Aorta (tissue), 5 donors: ENCODE data around the gene SCFD2. TPM values are rescaled to one million over a fixed set of nuclear protein-coding genes. Genes with fewer than 3 reads are reported as not detected.
"Not testable (repeated sequence)": the region's sequence is repeated elsewhere in the genome, so short reads cannot be mapped to it uniquely, and the experiment has no call there.

Experiments
- ATAC-seq: fragments of 200-7000 bp; cut with Tn5 transposase; one replicate; pipeline ENCODE4 v1.9.1; 2022; ENCODE audit warnings: moderate library complexity; ENCODE audit not compliant: low FRiP score
- DNase-seq, 2 donors: peaks; one replicate each; pipeline ENCODE4 v3.0.0-alpha.2; 2020
- H3K27ac ChIP-seq, 2 donors: one replicate each; pipeline ENCODE4 v1.5.1; 2013; ENCODE audit warnings: low read length in 2 of 2, mild to moderate bottlenecking in 2 of 2, moderate library complexity in 2 of 2, control low read depth in 1 of 2, inconsistent platforms in 1 of 2, low read depth in 1 of 2
- H3K27me3 ChIP-seq, 2 donors: one replicate each; pipeline ENCODE4 v1.6.1; 2013; ENCODE audit warnings: control low read depth in 1 of 2, low read length in 1 of 2, mild to moderate bottlenecking in 1 of 2, moderate library complexity in 1 of 2; ENCODE audit not compliant: insufficient read depth in 2 of 2, control insufficient read depth in 1 of 2
- H3K36me3 ChIP-seq, 2 donors: one replicate each; pipeline ENCODE4 v1.6.1; 2013; ENCODE audit warnings: control low read depth in 1 of 2, low read length in 1 of 2, mild to moderate bottlenecking in 1 of 2; ENCODE audit not compliant: insufficient read depth in 2 of 2, control insufficient read depth in 1 of 2
- H3K4me1 ChIP-seq, 2 donors: one replicate each; pipeline ENCODE4 v1.6.1; 2013; ENCODE audit warnings: low read length in 2 of 2, control low read depth in 1 of 2, mild to moderate bottlenecking in 1 of 2, moderate library complexity in 1 of 2; ENCODE audit not compliant: insufficient read depth in 2 of 2, control insufficient read depth in 1 of 2
- H3K4me3 ChIP-seq, 2 donors: one replicate each; pipeline ENCODE4 v1.5.1; 2013; ENCODE audit warnings: low read length in 2 of 2, control low read depth in 1 of 2, mild to moderate bottlenecking in 1 of 2
- H3K9me3 ChIP-seq: one replicate; pipeline ENCODE4 v1.6.1; 2013; ENCODE audit warnings: mild to moderate bottlenecking, low read length; ENCODE audit not compliant: control insufficient read depth
- WGBS, 2 donors: extraction: QIAGEN DNeasy Blood & Tissue Kit; methylation state at CpG; one replicate each; pipeline ENCODE4 v1.1.7; 2013; 5-methylcytosine and 5-hydroxymethylcytosine counted together
- intact Hi-C, 2 donors: fragments of 100-400 bp; cut with DNase I; formaldehyde crosslinking; loops; one replicate each; pipeline versions ENCODE4 v1.14.2 to v1.15.0; 2022
- polyA plus RNA-seq, 2 donors: library from polyadenylated mRNA; stranded (reverse); fragments of 200-250 nt; gene quantifications; one replicate each; pipeline ENCODE4 v1.2.3, GENCODE V29; 2013
- total RNA-seq, 2 donors: library from RNA; stranded (reverse); fragmentation: NEBNext Ultra II Directional; extraction: Animal tissue kit (Norgen Biotek cat#: 25700); gene quantifications; one replicate each; pipeline ENCODE4 v1.2.1, GENCODE V29; 2021
- donor health status: healthy with polysubstance abuse.
- donor health status: Bipolar disorder and iron deficiency.
- donor health status: DM: no; HTN: no; CAD: no.
- donor health status: DM: no; HTN: no; CAD: no.
- donor health status: DM: yes; HTN: yes; CAD: no.

SCFD2 gene
- total and polyA plus RNA-seq, 4 donors = 3.5 to 19.2 (median 10.3) TPM

- DNase-seq = no peak
- no peak for ATAC-seq
- Histone ChIP-seq H3K4me1 (peaks cover 1 to 2% of the 10 kb centered on the region in 2 donors), H3K9me3 (no peaks in the 10 kb centered on the region), H3K27me3 (no peaks in the 10 kb centered on the region), H3K4me3 (no peak overlapping the region), H3K36me3 (no peaks in the 10 kb centered on the region), H3K27ac (no peak overlapping the region)
- intact Hi-C loops = no loop called here
- WGBS, 2 donors = 94 to 95% methylated on average over 1 of the region's 1 CpG
Observed at GRCh38 chr4:53307210-53307609, 58.7 kb downstream of the SCFD2 start.

GRCh38 chr4:53306729-53307128 is 59.1 kb downstream of the SCFD2 start:
- no peak for ATAC-seq
- Histone ChIP-seq H3K36me3 (no peaks in the 10 kb centered on the region), H3K27ac (no peak overlapping the region), H3K4me1 (peaks cover 1 to 2% of the 10 kb centered on the region in 2 donors), H3K9me3 (no peaks in the 10 kb centered on the region), H3K27me3 (no peaks in the 10 kb centered on the region), H3K4me3 (no peak overlapping the region)
- intact Hi-C loops = no loop called here
- WGBS, 2 donors = 65 to 98% methylated on average over 2 of the region's 2 CpGs
- DNase-seq = no peak

GRCh38 chr4:53292209-53292608 is 73.7 kb downstream of the SCFD2 start:
- H3K4me3 ChIP-seq, DNase-seq, H3K4me1 ChIP-seq, H3K9me3 ChIP-seq, H3K36me3 ChIP-seq, intact Hi-C loops, H3K27ac ChIP-seq, H3K27me3 ChIP-seq, ATAC-seq: not testable (repeated sequence)

- no peaks in the 10 kb centered on the region for H3K27me3 ChIP-seq
- H3K9me3 ChIP-seq = no peaks in the 10 kb centered on the region
- H3K36me3 ChIP-seq = no peaks in the 10 kb centered on the region
- H3K4me1 ChIP-seq = no peaks in the 10 kb centered on the region
- H3K27ac ChIP-seq = no peak overlapping the region
- H3K4me3 ChIP-seq = no peak overlapping the region
- DNase-seq (no peak), ATAC-seq (no peak)
- 93 to 95% methylated on average over 2 of the region's 2 CpGs for WGBS, 2 donors
- intact Hi-C loops = no loop called here
Observed at GRCh38 chr4:53281438-53281837, 84.4 kb downstream of the SCFD2 start.

GRCh38 chr4:53280846-53281245 is 85.0 kb downstream of the SCFD2 start:
- ATAC-seq = no peak
- H3K27me3 ChIP-seq = no peaks in the 10 kb centered on the region
- H3K36me3 ChIP-seq = no peaks in the 10 kb centered on the region
- intact Hi-C loops = no loop called here
- H3K27ac ChIP-seq = no peak overlapping the region
- H3K4me1 ChIP-seq = no peaks in the 10 kb centered on the region
- H3K4me3 ChIP-seq = no peak overlapping the region
- WGBS, 2 donors = 81 to 85% methylated on average over 5 of the region's 5 CpGs
- no peak for DNase-seq
- H3K9me3 ChIP-seq = no peaks in the 10 kb centered on the region

- Histone ChIP-seq H3K27ac (no peak overlapping the region), H3K36me3 (no peaks in the 10 kb centered on the region), H3K27me3 (no peaks in the 10 kb centered on the region), H3K4me1 (no peaks in the 10 kb centered on the region), H3K9me3 (no peaks in the 10 kb centered on the region), H3K4me3 (no peak overlapping the region)
- intact Hi-C loops = no loop called here
- DNase-seq = no peak
- ATAC-seq = no peak
- WGBS, 2 donors = 93 to 94% methylated on average over 5 of the region's 5 CpGs
Observed at GRCh38 chr4:53274609-53275268, 91.1 kb downstream of the SCFD2 start.

- no peak for ATAC-seq
- Histone ChIP-seq H3K4me1 (no peaks in the 10 kb centered on the region), H3K27me3 (no peaks in the 10 kb centered on the region), H3K9me3 (no peaks in the 10 kb centered on the region), H3K4me3 (no peak overlapping the region), H3K27ac (no peak overlapping the region), H3K36me3 (no peaks in the 10 kb centered on the region)
- no peak for DNase-seq
- intact Hi-C loops = no loop called here
- 17 to 22% methylated on average over 3 of the region's 3 CpGs for WGBS, 2 donors
Observed at GRCh38 chr4:53273726-53274125, 92.1 kb downstream of the SCFD2 start.

- Histone ChIP-seq H3K4me3 (no peak overlapping the region), H3K4me1 (no peaks in the 10 kb centered on the region), H3K9me3 (no peaks in the 10 kb centered on the region), H3K27ac (no peak overlapping the region), H3K27me3 (no peaks in the 10 kb centered on the region), H3K36me3 (no peaks in the 10 kb centered on the region)
- DNase-seq (no peak), ATAC-seq (no peak)
- intact Hi-C loops = no loop called here
- 85 to 87% methylated on average over 4 of the region's 4 CpGs for WGBS, 2 donors
Observed at GRCh38 chr4:53267026-53267425, 98.8 kb downstream of the SCFD2 start.

GRCh38 chr4:53255986-53256385 is 109.9 kb downstream of the SCFD2 start:
- H3K36me3 ChIP-seq, DNase-seq, H3K27me3 ChIP-seq, H3K4me1 ChIP-seq, H3K4me3 ChIP-seq, H3K9me3 ChIP-seq, intact Hi-C loops, ATAC-seq, H3K27ac ChIP-seq: not testable (repeated sequence)
- 94 to 98% methylated on average over 3 to 31 of the region's 31 CpGs for WGBS, 2 donors
